ENCODE results near the gene EPRS1. TPM values are rescaled to one million over a fixed set of nuclear protein-coding genes. Genes with fewer than 3 reads are reported as not detected.
"Not testable (repeated sequence)": the region's sequence is repeated elsewhere in the genome, so short reads cannot be mapped to it uniquely, and the experiment has no call there.

The EPRS1 gene
- total RNA-seq, 1 experiment from 2014 or later = 143 TPM

DNA sequence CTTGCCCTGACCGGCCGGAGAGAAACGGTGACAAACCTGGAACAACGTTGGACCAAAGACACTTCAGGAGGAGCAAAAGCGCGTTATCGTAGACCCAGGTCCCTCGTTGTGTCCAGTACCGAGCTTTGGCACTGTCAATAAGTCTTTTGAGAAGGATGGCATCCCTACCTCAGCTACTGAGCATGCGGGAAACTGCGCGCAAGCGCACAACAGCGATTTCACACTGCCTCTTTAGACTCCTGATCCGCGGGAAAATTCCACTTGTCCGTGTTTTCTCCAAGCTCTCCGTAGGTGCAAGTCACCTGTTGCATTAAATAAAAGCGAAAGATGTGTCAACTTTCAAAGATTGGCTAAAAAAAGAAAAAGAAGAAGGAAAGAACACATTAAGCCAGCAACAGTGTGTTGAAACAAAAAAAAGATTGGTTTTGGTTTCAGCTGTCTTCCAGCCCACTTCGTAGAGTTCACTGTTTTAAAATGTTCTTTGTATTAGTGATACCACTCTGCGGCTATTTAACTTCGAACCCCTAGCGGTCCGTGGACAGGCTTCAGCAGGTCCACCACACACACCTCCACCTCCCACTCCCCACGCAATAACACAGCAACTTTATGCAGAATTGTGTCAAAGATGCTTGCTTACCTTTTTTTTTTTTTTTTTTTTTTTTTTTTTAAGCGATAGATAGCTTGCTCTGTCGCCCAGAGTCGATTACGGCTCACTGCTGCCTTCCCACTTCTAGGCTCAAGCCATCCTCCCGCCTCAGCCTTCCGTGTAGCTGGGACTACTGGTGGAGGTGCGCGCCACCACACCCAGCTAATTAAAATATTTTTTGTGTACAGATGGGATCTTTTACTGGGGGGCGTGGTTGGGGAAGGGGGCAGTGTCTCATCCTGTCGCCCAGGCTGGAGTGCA, 43.6 kb upstream of the EPRS1 start, which contains the start of gene BPNT1:
BPNT1 (minus strand) TSS at position 139 of the 907 bp plus-strand sequence. CDS start 9,942 bp downstream, outside the sequence.
- ChIA-PET CTCF (interaction anchor here (0.6 kb wide), 3 partner anchors 43 to 474 kb away, joined by 3 to 14 read pairs (median 3); no protein-coding TSS in a partner anchor), POLR2A (interaction anchor here (0.6 kb wide), 2 partner anchors 103 to 1710 kb away, joined by 7 to 15 read pairs; no protein-coding TSS in a partner anchor)
- DNase-seq (ENCODE audit: low read depth, low spot score) (peak; percentile 95), ATAC-seq (peak; percentile 85)
- in situ Hi-C loops (cut with HindIII; ENCODE audit: low pct_unique_long_range_greater_than_20kb, low sequenced_read_pairs) = no loop called here
- TF ChIP-seq POLR2AphosphoS5 (IDR thresholded peaks at IDR 0.05; ENCODE audit: low read depth, low read length) (peak; percentile 80), CTCF (IDR thresholded peaks at IDR 0.05) (no peak), SIN3A (IDR thresholded peaks at IDR 0.05; ENCODE audit: borderline replicate concordance, insufficient read depth, low read depth, low read length) (peak; percentile 87)
- Histone ChIP-seq H3K27me3 (ENCODE audit: control insufficient read depth, insufficient read depth, low read length) (no peaks in the 10 kb centered on the region), H3K9me3 (ENCODE audit: control insufficient read depth, insufficient read depth, low read depth, low read length) (no peaks in the 10 kb centered on the region), H3K27ac (ENCODE audit: low read length) (peak within 1 kb of the TSS; percentile 85), H3K36me3 (ENCODE audit: control insufficient read depth, insufficient read depth, low read length) (no peaks in the 10 kb centered on the region; the same call in 1 of the 2 replicates), H3K4me1 (ENCODE audit: control insufficient read depth, insufficient read depth, low read length) (no peaks in the 10 kb centered on the region), H3K4me3 (ENCODE audit: low read depth in 2 of 2, low read length in 2 of 2) (peak within 1 kb of the TSS; percentile 83 to 85)
- intact Hi-C loops (cut with micrococcal nuclease; ENCODE audit: unreplicated experiment) = no loop called here
- no TSS peak for BruUV-seq (replicated peaks)

DNA sequence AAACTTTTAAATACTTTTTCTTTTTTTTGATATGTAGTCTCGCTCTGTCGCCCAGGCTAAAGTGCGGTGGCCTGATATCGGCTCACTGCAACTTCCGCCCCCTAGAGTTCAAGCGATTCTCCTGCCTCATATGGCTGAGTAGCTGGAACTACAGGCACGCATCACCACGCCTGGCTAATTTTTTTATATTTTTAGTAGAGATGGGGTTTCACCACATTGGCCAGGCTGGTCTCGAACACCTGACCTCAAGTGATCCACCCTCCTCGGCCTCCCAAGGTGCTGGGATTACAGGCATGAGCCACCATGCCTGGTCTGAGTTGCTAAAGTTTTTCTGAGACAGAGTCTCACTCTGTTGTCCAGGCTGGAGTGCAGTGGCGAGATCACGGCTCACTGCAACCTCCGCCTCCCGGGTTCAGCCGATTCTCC, 40.0 kb upstream of the EPRS1 start:
- DNase-seq (ENCODE audit: low read depth, low spot score); H3K9me3 ChIP-seq (ENCODE audit: control insufficient read depth, insufficient read depth, low read depth, low read length); BruUV-seq (replicated peaks); ATAC-seq; H3K4me1 ChIP-seq (ENCODE audit: control insufficient read depth, insufficient read depth, low read length); in situ Hi-C loops (cut with HindIII; ENCODE audit: low pct_unique_long_range_greater_than_20kb, low sequenced_read_pairs); H3K27ac ChIP-seq (ENCODE audit: low read length); H3K27me3 ChIP-seq (ENCODE audit: control insufficient read depth, insufficient read depth, low read length); POLR2A ChIA-PET; H3K4me3 ChIP-seq (ENCODE audit: low read depth in 2 of 2, low read length in 2 of 2); H3K36me3 ChIP-seq (ENCODE audit: control insufficient read depth, insufficient read depth, low read length); intact Hi-C loops (cut with micrococcal nuclease; ENCODE audit: unreplicated experiment): not testable (repeated sequence)
- CTCF ChIA-PET = interaction anchor here (0.6 to 0.7 kb wide), 2 partner anchors 48 to 131 kb away, joined by 3 to 7 read pairs; no protein-coding TSS in a partner anchor
- TF ChIP-seq CTCF (IDR thresholded peaks at IDR 0.05) = peak; percentile 77

DNA sequence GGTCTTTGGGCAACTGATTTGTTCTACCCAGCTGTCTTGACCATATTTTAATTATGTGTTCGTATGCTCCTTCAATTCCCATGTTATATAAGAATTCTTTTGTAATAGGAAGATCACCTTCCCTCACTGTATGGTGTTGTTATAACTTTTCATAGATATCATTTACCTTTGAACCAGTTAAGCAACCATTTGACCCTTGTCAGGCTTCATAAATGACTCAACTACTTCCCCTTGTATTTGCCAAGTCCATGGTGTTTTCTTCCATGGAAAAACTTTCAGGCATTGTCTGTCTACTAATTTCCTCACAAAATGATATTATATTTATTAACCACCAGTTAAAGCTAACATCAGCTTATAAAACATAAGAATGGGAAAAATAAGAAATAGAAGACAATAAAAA, 38.2 kb upstream of the EPRS1 start:
- Histone ChIP-seq H3K36me3 (ENCODE audit: control insufficient read depth, insufficient read depth, low read length) (no peaks in the 10 kb centered on the region), H3K9me3 (ENCODE audit: control insufficient read depth, insufficient read depth, low read depth, low read length) (no peaks in the 10 kb centered on the region), H3K4me3 (ENCODE audit: low read depth in 2 of 2, low read length in 2 of 2) (no peak overlapping the region), H3K27me3 (ENCODE audit: control insufficient read depth, insufficient read depth, low read length) (no peaks in the 10 kb centered on the region), H3K4me1 (ENCODE audit: control insufficient read depth, insufficient read depth, low read length) (no peaks in the 10 kb centered on the region), H3K27ac (ENCODE audit: low read length) (no peak overlapping the region)
- in situ Hi-C loops (cut with HindIII; ENCODE audit: low pct_unique_long_range_greater_than_20kb, low sequenced_read_pairs) = no loop called here
- CTCF ChIA-PET = no interaction called here
- no peak for ATAC-seq
- no TSS peak for BruUV-seq (replicated peaks)
- no peak for DNase-seq (ENCODE audit: low read depth, low spot score)
- intact Hi-C loops (cut with micrococcal nuclease; ENCODE audit: unreplicated experiment) = no loop called here
- POLR2A ChIA-PET = no interaction called here
- no peak for TF ChIP-seq CTCF (IDR thresholded peaks at IDR 0.05)
- TF ChIP-seq POLR2AphosphoS5 (IDR thresholded peaks at IDR 0.05; ENCODE audit: low read depth, low read length) = no peak
- no peak for TF ChIP-seq REST (IDR thresholded peaks at IDR 0.05; ENCODE audit: insufficient read depth in 1 of 2, low read depth in 2 of 2, low read length in 1 of 2)
- no peak for TF ChIP-seq TCF7L2 (IDR thresholded peaks at IDR 0.05; ENCODE audit: low read depth, low read length)
- TF ChIP-seq SIN3A (IDR thresholded peaks at IDR 0.05; ENCODE audit: borderline replicate concordance, insufficient read depth, low read depth, low read length) = no peak
